Ascending aorta (tissue), 2 donors: ENCODE data around the gene MAFB. TPM values are rescaled to one million over a fixed set of nuclear protein-coding genes. Genes with fewer than 3 reads are reported as not detected.

Experiments
- DNase-seq, 2 donors: peaks; one replicate each; pipeline ENCODE4 v3.0.0-alpha.2; 2019; ENCODE audit warnings: low spot score in 2 of 2
- H3K27ac ChIP-seq, 2 donors: fragments of 200-600 bp; sonication (generic); one replicate each; pipeline ENCODE4 v1.5.1; 2016 to 2017; ENCODE audit warnings: mild to moderate bottlenecking in 1 of 2
- H3K27me3 ChIP-seq: fragments of 200-600 bp; sonication (generic); one replicate; pipeline ENCODE4 v1.5.1; 2017
- H3K36me3 ChIP-seq, 2 donors: fragments of 200-600 bp; sonication (generic); one replicate each; pipeline ENCODE4 v1.5.1; 2016
- H3K4me1 ChIP-seq, 2 donors: fragments of 200-600 bp; sonication (generic); one replicate each; pipeline ENCODE4 v1.5.1; 2016 to 2017; ENCODE audit warnings: mild to moderate bottlenecking in 1 of 2
- H3K4me3 ChIP-seq, 2 donors: fragments of 200-600 bp; sonication (generic); one replicate each; pipeline ENCODE4 v1.5.1; 2016 to 2017; ENCODE audit warnings: mild to moderate bottlenecking in 1 of 2
- H3K9me3 ChIP-seq, 2 donors: fragments of 200-600 bp; sonication (generic); one replicate each; pipeline ENCODE4 v1.5.1; 2016
- CTCF ChIP-seq, 3 experiments: fragments of 200-600 bp in 2 of 3; fragments of 450-650 bp in 1 of 3; sonication (generic) in 2 of 3; IDR thresholded peaks; one replicate each; pipeline ENCODE4 v1.5.1; 2016 to 2019; ENCODE audit warnings: antibody characterized with exemption in 3 of 3, mild to moderate bottlenecking in 1 of 3, moderate library complexity in 1 of 3
- intact Hi-C: fragments of 100-400 bp; cut with DNase I; formaldehyde crosslinking; loops from one replicate; pipeline ENCODE4 v1.15.1; 2023
- total RNA-seq: library from RNA; depleted of rRNA; stranded (reverse); fragments of >200 nt; gene quantifications from one replicate; pipeline ENCODE4 v1.1.0, GENCODE V29; 2016

MAFB gene
- total RNA-seq, 1 donor from 2014 or later: 84.6 TPM

GRCh38 chr20:40652441-40652987, 36.5 kb downstream of the MAFB start:
- Histone ChIP-seq H3K36me3 (no peaks in the 10 kb centered on the region), H3K9me3 (no peaks in the 10 kb centered on the region), H3K4me3 (no peak overlapping the region), H3K27ac (no peak overlapping the region), H3K4me1 (no peaks in the 10 kb centered on the region), H3K27me3 (no peaks in the 10 kb centered on the region)
- TF ChIP-seq CTCF (IDR thresholded peaks at IDR 0.05): no peak
- intact Hi-C loops: no loop called here
- DNase-seq: no peak

GRCh38 chr20:40651151-40651550, 37.9 kb downstream of the MAFB start:
- no peaks in the 10 kb centered on the region for H3K36me3 ChIP-seq
- intact Hi-C loops: no loop called here
- H3K9me3 ChIP-seq: no peaks in the 10 kb centered on the region
- no peak for DNase-seq
- TF ChIP-seq CTCF (IDR thresholded peaks at IDR 0.05): no peak
- H3K4me1 ChIP-seq: peaks cover 0 to 4% of the 10 kb centered on the region in 2 donors
- H3K4me3 ChIP-seq: no peak overlapping the region
- no peaks in the 10 kb centered on the region for H3K27me3 ChIP-seq
- H3K27ac ChIP-seq: no peak overlapping the region

GRCh38 chr20:40650707-40651106, 38.3 kb downstream of the MAFB start:
- no peaks in the 10 kb centered on the region for H3K36me3 ChIP-seq
- no peak for TF ChIP-seq CTCF (IDR thresholded peaks at IDR 0.05)
- intact Hi-C loops: no loop called here
- no peak overlapping the region for H3K4me3 ChIP-seq
- no peak overlapping the region for H3K27ac ChIP-seq
- H3K9me3 ChIP-seq: no peaks in the 10 kb centered on the region
- no peaks in the 10 kb centered on the region for H3K27me3 ChIP-seq
- peaks cover 0 to 5% of the 10 kb centered on the region in 2 donors for H3K4me1 ChIP-seq
- DNase-seq: no peak

GRCh38 chr20:40648210-40649072, 40.6 kb downstream of the MAFB start:
- intact Hi-C loops: no loop called here
- H3K36me3 ChIP-seq: no peaks in the 10 kb centered on the region
- peaks cover 0 to 5% of the 10 kb centered on the region in 2 donors for H3K4me1 ChIP-seq
- no peak overlapping the region for H3K27ac ChIP-seq
- no peak for TF ChIP-seq CTCF (IDR thresholded peaks at IDR 0.05)
- H3K9me3 ChIP-seq: no peaks in the 10 kb centered on the region
- H3K27me3 ChIP-seq: no peaks in the 10 kb centered on the region
- no peak for DNase-seq
- no peak overlapping the region for H3K4me3 ChIP-seq

GRCh38 chr20:40646813-40647212, 42.2 kb downstream of the MAFB start:
- H3K36me3 ChIP-seq: no peaks in the 10 kb centered on the region
- no peak for DNase-seq
- intact Hi-C loops: no loop called here
- H3K27ac ChIP-seq: no peak overlapping the region
- peaks cover 0 to 5% of the 10 kb centered on the region in 2 donors for H3K4me1 ChIP-seq
- no peak overlapping the region for H3K4me3 ChIP-seq
- H3K9me3 ChIP-seq: no peaks in the 10 kb centered on the region
- H3K27me3 ChIP-seq: no peaks in the 10 kb centered on the region
- TF ChIP-seq CTCF (IDR thresholded peaks at IDR 0.05): no peak
